IMR-90 (cell line): ENCODE data around the gene AGPAT3. TPM values are rescaled to one million over a fixed set of nuclear protein-coding genes. Genes with fewer than 3 reads are reported as not detected.

Experiments used
- ATAC-seq: fragments of 200-7000 bp; cut with Tn5 transposase; 2 replicates; pipeline ENCODE4 v1.9.1; 2020; ENCODE audit warnings: low read depth, mild to moderate bottlenecking, moderate library complexity
- BruUV-seq: library from RNA; stranded (reverse); fragments of 400-500 nt; replicated peaks from 2 replicates; lab custom pipeline; 2021; lab: Mats Ljungman, UMichigan
- CTCF ChIA-PET: fragments of 300-600 bp; formaldehyde crosslinking; extraction: SDS; loops from one replicate; lab custom pipeline; 2021; ENCODE audit warnings: antibody characterized with exemption; lab: Yijun Ruan, JAX
- POLR2A ChIA-PET: fragments of 300-600 bp; sonication (Branson Sonifier 250); formaldehyde crosslinking; loops from one replicate; lab custom pipeline; 2022; ENCODE audit warnings: antibody characterized with exemption; ENCODE audit not compliant: unreplicated experiment; lab: Charles Lee
- DNase-seq: peaks from one replicate; pipeline ENCODE4 v3.0.0; 2013
- H2AFZ ChIP-seq: replicated peaks from 2 replicates; pipeline ENCODE3; 2013; ENCODE audit warnings: low read length, mild to moderate bottlenecking; ENCODE audit not compliant: poor library complexity
- H2AK5ac ChIP-seq: 2 replicates; pipeline ENCODE4 v1.6.1; 2013; ENCODE audit warnings: low read depth, low read length, inconsistent platforms
- H2AK9ac ChIP-seq: replicated peaks from 2 replicates; pipeline ENCODE3; 2013; ENCODE audit warnings: mild to moderate bottlenecking, low read depth, low read length, moderate library complexity; ENCODE audit not compliant: poor library complexity
- H2BK120ac ChIP-seq: 2 replicates; pipeline ENCODE4 v1.6.1; 2013; ENCODE audit warnings: low read depth, low read length, inconsistent platforms
- H2BK15ac ChIP-seq: 3 replicates; pipeline ENCODE4 v1.6.1; 2013; ENCODE audit warnings: low read depth, low read length, inconsistent platforms
- H2BK20ac ChIP-seq: 2 replicates; pipeline ENCODE4 v1.6.1; 2013; ENCODE audit warnings: low read depth, mild to moderate bottlenecking, inconsistent platforms, low read length, moderate library complexity
- H2BK5ac ChIP-seq: 2 replicates; pipeline ENCODE4 v1.6.1; 2013; ENCODE audit warnings: mild to moderate bottlenecking, low read depth, low read length, inconsistent platforms; ENCODE audit not compliant: poor library complexity, severe bottlenecking
- H3K14ac ChIP-seq: replicated peaks from 2 replicates; pipeline ENCODE4 v1.6.1; 2013; ENCODE audit warnings: low read depth, low read length, inconsistent platforms
- H3K18ac ChIP-seq: 2 replicates; pipeline ENCODE4 v1.6.1; 2013; ENCODE audit warnings: low read depth, low read length, control low read depth
- H3K23ac ChIP-seq: 2 replicates; pipeline ENCODE4 v1.6.1; 2013; ENCODE audit warnings: low read depth, low read length, inconsistent platforms
- H3K27ac ChIP-seq: 2 replicates; pipeline ENCODE4 v1.5.1; 2013; ENCODE audit warnings: mild to moderate bottlenecking, control low read depth, low read length; ENCODE audit not compliant: insufficient read depth
- H3K27me3 ChIP-seq: 2 replicates; pipeline ENCODE4 v1.6.1; 2013; ENCODE audit warnings: low read length; ENCODE audit not compliant: control insufficient read depth, insufficient read depth
- H3K36me3 ChIP-seq: 2 replicates; pipeline ENCODE4 v1.6.1; 2013; ENCODE audit warnings: low read length, mixed read lengths; ENCODE audit not compliant: control insufficient read depth, insufficient read depth
- H3K4ac ChIP-seq: 2 replicates; pipeline ENCODE4 v1.6.1; 2013; ENCODE audit warnings: low read depth, low read length, inconsistent platforms
- H3K4me1 ChIP-seq: 2 replicates; pipeline ENCODE4 v1.6.1; 2013; ENCODE audit warnings: low read length, mixed read lengths; ENCODE audit not compliant: control insufficient read depth, insufficient read depth
- H3K4me2 ChIP-seq: 2 replicates; pipeline ENCODE4 v1.6.1; 2013; ENCODE audit warnings: low read depth, mild to moderate bottlenecking, control low read depth, low read length, moderate library complexity
- H3K4me3 ChIP-seq: 2 replicates; pipeline ENCODE4 v1.5.1; 2013; ENCODE audit warnings: low read depth, mild to moderate bottlenecking, control low read depth, low read length, moderate library complexity; ENCODE audit not compliant: insufficient read depth
- H3K56ac ChIP-seq: 2 replicates; pipeline ENCODE4 v1.6.1; 2013; ENCODE audit warnings: low read length, inconsistent platforms; ENCODE audit not compliant: insufficient read depth; ENCODE audit errors: extremely low read depth
- H3K79me1 ChIP-seq, 2 experiments: 2 replicates each; pipeline ENCODE4 v1.6.1; 2013; ENCODE audit warnings: low read length in 2 of 2, inconsistent platforms in 1 of 2, low read depth in 1 of 2
- H3K9ac ChIP-seq: 2 replicates; pipeline ENCODE4 v1.6.1; 2013; ENCODE audit warnings: low read depth, low read length, control low read depth
- H3K9me1 ChIP-seq: 2 replicates; pipeline ENCODE4 v1.6.1; 2013; ENCODE audit warnings: low read length, inconsistent platforms; ENCODE audit not compliant: insufficient read depth
- H3K9me3 ChIP-seq: 2 replicates; pipeline ENCODE4 v1.6.1; 2013; ENCODE audit warnings: low read length; ENCODE audit not compliant: control insufficient read depth, insufficient read depth
- H4K20me1 ChIP-seq: 2 replicates; pipeline ENCODE4 v1.6.1; 2013; ENCODE audit warnings: low read length, inconsistent platforms; ENCODE audit not compliant: insufficient read depth
- H4K5ac ChIP-seq: 2 replicates; pipeline ENCODE4 v1.6.1; 2013; ENCODE audit warnings: mild to moderate bottlenecking, low read depth, low read length, control low read depth
- H4K8ac ChIP-seq, 2 experiments: 2 replicates each; pipeline ENCODE4 v1.6.1; 2013; ENCODE audit warnings: low read depth in 2 of 2, low read length in 2 of 2, control low read depth in 1 of 2, inconsistent platforms in 1 of 2
- H4K91ac ChIP-seq: 2 replicates; pipeline ENCODE4 v1.6.1; 2013; ENCODE audit warnings: low read depth, low read length, inconsistent platforms; ENCODE audit not compliant: insufficient read depth
- BHLHE40 ChIP-seq: fragments of 150-350 bp; IDR thresholded peaks from 2 replicates; pipeline ENCODE4 v1.6.1; 2016; ENCODE audit warnings: mild to moderate bottlenecking, low read depth, low read length
- CEBPB ChIP-seq: IDR thresholded peaks from 2 replicates; pipeline ENCODE4 v1.6.1; 2012; ENCODE audit warnings: low read depth, low read length, improper control_type of control experiment
- CHD1 ChIP-seq: IDR thresholded peaks from 2 replicates; pipeline ENCODE4 v1.6.1; 2012; ENCODE audit warnings: low read depth, low read length, improper control_type of control experiment
- ELK1 ChIP-seq: fragments of 150-350 bp; IDR thresholded peaks from 2 replicates; pipeline ENCODE4 v1.6.1; 2016; ENCODE audit warnings: low read depth, mild to moderate bottlenecking, low read length, moderate library complexity, borderline replicate concordance
- MAZ ChIP-seq: IDR thresholded peaks from 2 replicates; pipeline ENCODE4 v1.6.1; 2012; ENCODE audit warnings: low read depth, mild to moderate bottlenecking, low read length, improper control_type of control experiment, moderate library complexity, borderline replicate concordance
- MXI1 ChIP-seq: IDR thresholded peaks from 2 replicates; pipeline ENCODE4 v1.6.1; 2012; ENCODE audit warnings: low read depth, mild to moderate bottlenecking, low read length, moderate library complexity, borderline replicate concordance
- NFE2L2 ChIP-seq: fragments of 150-350 bp; IDR thresholded peaks from 2 replicates; pipeline ENCODE4 v1.6.1; 2016; ENCODE audit warnings: low read depth, mild to moderate bottlenecking, low read length
- POLR2A ChIP-seq: IDR thresholded peaks from 2 replicates; pipeline ENCODE4 v1.6.1; 2012; ENCODE audit warnings: mild to moderate bottlenecking, low read depth, low read length
- RAD21 ChIP-seq: IDR thresholded peaks from 2 replicates; pipeline ENCODE4 v1.6.1; 2012; ENCODE audit warnings: low read length, improper control_type of control experiment
- RCOR1 ChIP-seq: IDR thresholded peaks from 2 replicates; pipeline ENCODE4 v1.6.1; 2012; ENCODE audit warnings: mild to moderate bottlenecking, low read length, improper control_type of control experiment; ENCODE audit not compliant: insufficient replicate concordance
- RFX5 ChIP-seq: IDR thresholded peaks from 2 replicates; pipeline ENCODE4 v1.8.0; 2012; ENCODE audit warnings: low read depth, mild to moderate bottlenecking, low read length, moderate library complexity
- USF2 ChIP-seq: fragments of 150-350 bp; IDR thresholded peaks from 2 replicates; pipeline ENCODE4 v1.6.1; 2017; ENCODE audit warnings: mild to moderate bottlenecking, antibody characterized with exemption, low read length, low read depth
- WGBS, 2 experiments: methylation state at CpG; one replicate each; pipeline versions ENCODE4 v1.1.5 to v1.1.7; 2013; ENCODE audit warnings: missing lambda C conversion rate in 2 of 2; ENCODE audit not compliant: insufficient read length in 1 of 2; ENCODE audit errors: extremely low coverage in 2 of 2; 5-methylcytosine and 5-hydroxymethylcytosine counted together
- dilution Hi-C: fragments of 300-500 bp; cut with HindIII; formaldehyde crosslinking; loops from one replicate; pipeline ENCODE4 v1.14.3; 2018; ENCODE audit warnings: low sequenced_read_pairs; ENCODE audit not compliant: unreplicated experiment
- in situ Hi-C: fragments of 300-500 bp; cut with MboI; formaldehyde crosslinking; loops from 3 replicates; pipeline ENCODE4 v1.14.3; 2019; ENCODE audit warnings: low sequenced_read_pairs, inconsistent platforms, mixed read lengths
- intact Hi-C: fragments of 100-400 bp; cut with micrococcal nuclease; formaldehyde crosslinking; loops from 2 replicates; pipeline ENCODE4 v1.10.0; 2022
- polyA plus RNA-seq, 3 experiments: library from polyadenylated mRNA; depleted of rRNA; stranded (reverse); fragments of >200 nt; gene quantifications; 2 replicates each; pipeline ENCODE4 v1.2.3, GENCODE V29; 2012; ENCODE audit warnings: low replicate concordance in 1 of 3
- total RNA-seq: library from RNA; depleted of rRNA; stranded (reverse); fragments of >200 nt; gene quantifications from 2 replicates; pipeline ENCODE4 v1.2.3, GENCODE V29; 2012
- TF ChIP-seq, protein P1 (sequence below): conservative IDR thresholded peaks from 2 replicates; pipeline ENCODE4 v1.5.1; 2012; ENCODE audit warnings: mild to moderate bottlenecking, low read depth, low read length, improper control_type of control experiment

The AGPAT3 gene
- total and polyA plus RNA-seq, 2 of the 4 experiments (the other 2 are of a cell fraction), result 27.1 to 38.7 TPM

DNA sequence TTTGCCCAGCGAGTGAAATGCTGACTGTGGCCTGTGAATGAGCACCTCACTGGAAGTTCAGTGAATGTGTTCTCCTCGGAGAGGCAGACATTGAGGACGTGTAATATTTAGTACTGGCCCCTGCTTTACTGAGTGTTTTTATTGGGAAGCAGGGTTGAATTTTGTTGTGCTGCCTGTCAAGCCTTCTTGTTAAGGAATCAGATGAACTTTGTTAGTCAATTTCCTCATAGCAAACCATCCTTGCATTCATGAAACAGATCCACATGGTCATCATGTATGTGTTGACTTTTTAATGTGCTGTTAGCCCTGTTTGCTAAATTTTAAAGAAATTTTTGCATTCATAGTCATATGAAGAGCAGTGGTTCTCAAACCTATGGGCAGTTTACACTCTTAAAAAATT lies 47.9 kb downstream of the AGPAT3 start:
- no peak overlapping the region for H2BK15ac ChIP-seq
- H4K91ac ChIP-seq, result no peak overlapping the region
- no peak overlapping the region for H4K8ac ChIP-seq
- H2AK5ac ChIP-seq, result no peak overlapping the region
- intact Hi-C loops, result no loop called here
- dilution Hi-C loops, result no loop called here
- DNase-seq (no peak), ATAC-seq (no peak)
- H3K23ac ChIP-seq, result no peak overlapping the region
- CTCF ChIA-PET, result no interaction called here
- H3K9ac ChIP-seq, result no peak overlapping the region
- no peak overlapping the region for H2AK9ac ChIP-seq
- POLR2A ChIA-PET, result no interaction called here
- no peak overlapping the region for H3K4ac ChIP-seq
- H3K56ac ChIP-seq, result no peak overlapping the region
- peaks cover 67% of the 10 kb centered on the region for H4K20me1 ChIP-seq
- peaks cover 4% of the 10 kb centered on the region; the same call in 1 of the 2 replicates for H3K4me1 ChIP-seq
- H3K4me2 ChIP-seq, result no peak overlapping the region
- H2BK120ac ChIP-seq, result no peak overlapping the region
- peaks cover 24 to 72% of the 10 kb centered on the region in 2 experiments for H3K79me1 ChIP-seq
- no peak overlapping the region for H3K4me3 ChIP-seq
- H3K27ac ChIP-seq, result no peak overlapping the region
- in situ Hi-C loops, result no loop called here
- H4K5ac ChIP-seq, result no peak overlapping the region
- no peak overlapping the region for H3K14ac ChIP-seq
- TF ChIP-seq POLR2A (no peak), RFX5 (no peak), CEBPB (no peak), CHD1 (no peak), RAD21 (no peak), ELK1 (no peak), NFE2L2 (no peak), MXI1 (no peak), RCOR1 (no peak), BHLHE40 (no peak), USF2 (no peak), MAZ (no peak)
- TF ChIP-seq, protein P1, sequence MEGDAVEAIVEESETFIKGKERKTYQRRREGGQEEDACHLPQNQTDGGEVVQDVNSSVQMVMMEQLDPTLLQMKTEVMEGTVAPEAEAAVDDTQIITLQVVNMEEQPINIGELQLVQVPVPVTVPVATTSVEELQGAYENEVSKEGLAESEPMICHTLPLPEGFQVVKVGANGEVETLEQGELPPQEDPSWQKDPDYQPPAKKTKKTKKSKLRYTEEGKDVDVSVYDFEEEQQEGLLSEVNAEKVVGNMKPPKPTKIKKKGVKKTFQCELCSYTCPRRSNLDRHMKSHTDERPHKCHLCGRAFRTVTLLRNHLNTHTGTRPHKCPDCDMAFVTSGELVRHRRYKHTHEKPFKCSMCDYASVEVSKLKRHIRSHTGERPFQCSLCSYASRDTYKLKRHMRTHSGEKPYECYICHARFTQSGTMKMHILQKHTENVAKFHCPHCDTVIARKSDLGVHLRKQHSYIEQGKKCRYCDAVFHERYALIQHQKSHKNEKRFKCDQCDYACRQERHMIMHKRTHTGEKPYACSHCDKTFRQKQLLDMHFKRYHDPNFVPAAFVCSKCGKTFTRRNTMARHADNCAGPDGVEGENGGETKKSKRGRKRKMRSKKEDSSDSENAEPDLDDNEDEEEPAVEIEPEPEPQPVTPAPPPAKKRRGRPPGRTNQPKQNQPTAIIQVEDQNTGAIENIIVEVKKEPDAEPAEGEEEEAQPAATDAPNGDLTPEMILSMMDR, result no peak
- peaks cover 6% of the 10 kb centered on the region; the same call in 1 of the 2 replicates for H3K9me1 ChIP-seq
- H3K36me3 ChIP-seq, result peaks cover 2% of the 10 kb centered on the region; the same call in 1 of the 2 replicates
- no peak overlapping the region for H2BK20ac ChIP-seq
- H2BK5ac ChIP-seq, result no peak overlapping the region
- no peak overlapping the region for H2AFZ ChIP-seq
- no peaks in the 10 kb centered on the region for H3K27me3 ChIP-seq
- peaks cover 2% of the 10 kb centered on the region; the same call in 1 of the 2 replicates for H3K9me3 ChIP-seq
- WGBS, 2 experiments, result 100% methylated on average over 1 of the region's 3 CpGs; no CpG with 5 or more reads in 1 of the 2 experiments
- BruUV-seq, result no TSS peak
- H3K18ac ChIP-seq, result no peak overlapping the region
